GM21737 (cell line): ENCODE results near the gene ANKS1B.
"Not testable (repeated sequence)": the region's sequence is repeated elsewhere in the genome, so short reads cannot be mapped to it uniquely, and the experiment has no call there.

Source experiments
- ATAC-seq: cut with Tn5 transposase; IDR thresholded peaks from one replicate; pipeline ENCODE4 v1.9.1; 2021; ENCODE audit warnings: mild to moderate bottlenecking, moderate library complexity; ENCODE audit not compliant: unreplicated experiment

Gene ANKS1B

GRCh38 chr12:98985156-98985555 lies 999.6 kb downstream of the ANKS1B start:
- ATAC-seq: no peak

GRCh38 chr12:98983647-98984046 lies 1001.1 kb downstream of the ANKS1B start:
- ATAC-seq: no peak

DNA sequence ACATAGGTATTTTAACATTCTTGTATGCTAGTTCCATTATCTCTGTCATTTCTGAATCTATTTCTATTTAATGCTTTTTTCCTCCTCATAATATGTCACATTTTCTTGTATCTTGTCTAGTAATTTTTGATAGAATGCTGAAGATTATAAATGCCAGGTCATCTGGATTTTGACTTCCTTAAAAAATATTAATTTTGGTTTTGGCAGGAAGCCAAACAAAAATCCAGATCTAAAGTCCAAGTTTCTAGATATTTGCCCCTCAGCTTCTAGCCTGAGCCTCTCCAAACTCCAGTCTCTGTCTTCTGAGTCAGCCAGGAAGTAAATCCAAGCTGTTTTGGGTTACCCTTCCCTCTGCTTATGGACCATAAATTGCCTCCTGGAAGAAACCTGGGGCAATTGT lies 1004.2 kb downstream of the ANKS1B start:
- ATAC-seq: no peak

- ATAC-seq: no peak
These were observed 1007.5 kb downstream of the ANKS1B start for GRCh38 chr12:98977186-98977585.

- no peak for ATAC-seq
These were observed 1009.9 kb downstream of the ANKS1B start for GRCh38 chr12:98974767-98975381.

DNA sequence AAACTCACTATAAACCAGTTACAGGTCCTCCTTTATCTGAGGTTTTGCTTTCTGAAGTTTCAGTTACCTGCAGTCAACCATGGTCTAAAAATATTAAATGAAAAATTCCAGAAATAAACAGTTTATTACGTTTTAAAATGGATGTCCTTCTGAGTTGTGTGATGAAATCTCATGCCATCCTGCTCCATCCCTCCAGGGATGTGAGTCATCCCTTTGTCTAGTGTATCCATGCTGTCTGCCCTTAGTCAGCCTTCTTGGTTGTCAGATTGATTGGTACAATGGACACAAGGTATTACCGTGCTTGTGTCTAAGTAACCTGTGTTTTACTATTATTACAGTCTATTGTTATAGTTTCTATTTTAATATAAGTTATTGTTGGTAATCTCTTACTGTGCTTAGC lies 1011.3 kb downstream of the ANKS1B start:
- no peak for ATAC-seq

DNA sequence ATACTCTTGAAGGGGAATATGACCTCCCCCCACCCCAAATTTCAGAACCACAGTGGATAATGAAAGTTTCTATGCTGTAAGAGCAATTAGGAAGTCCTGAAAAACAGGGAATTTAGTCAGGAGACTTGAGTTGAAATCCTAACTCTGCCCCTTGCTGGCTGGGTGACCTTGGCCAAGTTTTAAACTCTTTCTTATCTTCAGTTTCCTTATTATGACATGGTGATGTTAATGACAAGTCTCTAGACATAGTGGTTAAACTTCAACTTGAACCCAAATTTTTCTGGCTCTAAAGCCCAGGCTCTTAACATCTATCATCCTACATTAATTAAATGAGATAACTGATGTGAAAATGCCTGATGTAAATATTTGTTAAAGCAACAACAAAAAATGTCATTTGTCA lies 1013.8 kb downstream of the ANKS1B start:
- ATAC-seq: no peak

DNA sequence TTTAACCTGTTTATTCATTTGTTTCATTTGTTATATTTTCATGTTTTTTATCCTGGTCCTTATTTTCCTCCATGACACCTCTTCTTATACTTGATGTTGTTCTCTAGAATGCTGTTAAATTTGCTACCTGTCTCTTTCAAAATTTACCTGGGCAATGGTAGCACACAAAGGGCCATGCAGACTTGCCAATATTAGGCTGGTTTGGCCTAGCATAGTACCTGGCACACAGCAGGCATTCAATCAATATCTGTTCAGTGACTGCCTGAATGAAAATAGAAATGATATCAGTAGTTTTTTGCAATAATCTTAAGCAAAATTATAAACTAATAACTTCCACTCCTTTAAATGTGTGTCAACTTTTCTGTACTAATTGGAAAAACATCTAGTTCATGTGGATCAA lies 1014.5 kb downstream of the ANKS1B start:
- no peak for ATAC-seq

- no peak for ATAC-seq
These were observed 1015.8 kb downstream of the ANKS1B start for GRCh38 chr12:98968896-98969295.

GRCh38 chr12:98957135-98957534 lies 1027.6 kb downstream of the ANKS1B start:
- not testable (repeated sequence) for ATAC-seq

DNA sequence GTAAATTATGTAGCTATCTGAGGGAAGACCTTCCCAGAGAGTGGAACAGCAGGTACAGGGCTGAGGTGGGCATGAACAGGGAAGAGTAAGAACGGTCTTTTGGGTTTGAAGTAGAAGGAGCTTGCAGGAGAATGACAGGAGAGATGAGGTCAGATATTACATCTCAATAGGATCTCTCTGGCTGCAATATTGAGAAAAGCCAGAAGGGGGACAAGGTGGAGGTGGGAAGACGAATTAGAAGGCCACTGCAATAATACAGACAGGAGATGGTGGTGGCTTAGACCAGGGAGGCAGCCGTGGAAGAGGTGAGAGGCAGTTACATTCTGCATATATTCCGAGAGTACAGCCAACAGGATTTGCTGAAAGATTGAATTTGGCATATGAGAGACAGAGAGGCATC lies 1029.5 kb downstream of the ANKS1B start:
- peak; percentile 72 for ATAC-seq

GRCh38 chr12:98954506-98954905 lies 1030.2 kb downstream of the ANKS1B start:
- no peak for ATAC-seq

GRCh38 chr12:98951406-98951805 lies 1033.3 kb downstream of the ANKS1B start:
- no peak for ATAC-seq

GRCh38 chr12:98948343-98948949 lies 1036.3 kb downstream of the ANKS1B start:
- ATAC-seq: no peak

DNA sequence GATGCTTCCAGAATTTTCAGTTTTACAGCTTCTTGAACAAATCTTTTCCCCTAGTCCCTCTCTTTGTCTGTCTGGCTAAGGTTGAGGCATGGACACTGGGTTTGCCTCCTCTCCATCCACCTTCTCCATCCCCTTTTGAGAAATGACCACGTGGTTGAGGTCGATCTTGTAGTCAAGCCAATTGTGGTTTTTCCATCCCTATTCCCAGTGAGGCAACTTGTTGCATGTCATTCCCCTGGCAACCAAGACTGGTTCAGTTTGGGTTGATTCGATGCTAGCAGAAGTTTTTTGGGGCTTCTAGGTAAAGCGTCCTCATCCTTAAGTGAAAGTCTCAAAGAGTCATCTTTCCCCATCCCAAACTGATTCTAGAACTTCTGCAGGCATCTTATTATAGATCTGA lies 1038.9 kb downstream of the ANKS1B start:
- ATAC-seq: no peak

DNA sequence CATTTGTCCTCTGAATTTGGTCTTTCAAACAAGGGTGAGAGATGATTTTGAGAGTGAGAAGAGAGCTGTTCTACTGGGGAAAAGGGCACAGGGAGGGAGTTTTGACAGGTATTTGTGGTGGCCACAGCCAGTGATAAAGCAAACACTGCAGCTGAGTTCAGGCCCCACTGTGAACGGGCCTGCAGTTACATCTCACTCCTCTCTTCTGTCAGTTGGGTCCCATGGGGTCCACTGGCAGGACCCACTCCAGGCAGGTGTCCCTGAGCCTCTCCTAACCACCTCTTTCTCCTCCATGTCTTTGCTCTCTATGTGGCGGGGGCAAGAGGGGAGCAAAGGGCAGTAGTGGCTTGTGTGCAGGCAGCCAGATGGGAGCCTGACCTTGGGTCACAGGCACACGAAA lies 1044.8 kb downstream of the ANKS1B start:
- ATAC-seq: no peak

DNA sequence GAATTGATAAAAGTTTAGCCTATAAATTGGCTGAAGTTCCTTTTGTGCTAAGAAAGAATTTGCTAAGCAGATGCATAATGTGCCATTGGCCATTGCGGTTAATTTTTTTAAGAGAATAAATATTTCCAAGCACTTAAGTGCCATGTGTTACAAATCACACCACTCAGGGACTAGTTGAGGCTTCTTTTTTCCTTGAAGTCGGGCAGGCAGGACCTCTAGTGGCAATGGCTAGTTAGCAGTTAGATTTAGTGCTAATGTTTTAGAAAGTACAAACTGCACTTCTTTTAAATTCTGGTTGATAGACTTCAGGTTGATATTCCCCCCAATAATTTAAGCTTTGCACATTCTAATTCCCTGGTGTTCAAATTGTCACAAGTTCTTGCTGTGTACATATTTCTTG lies 1045.4 kb downstream of the ANKS1B start:
- ATAC-seq: no peak

DNA sequence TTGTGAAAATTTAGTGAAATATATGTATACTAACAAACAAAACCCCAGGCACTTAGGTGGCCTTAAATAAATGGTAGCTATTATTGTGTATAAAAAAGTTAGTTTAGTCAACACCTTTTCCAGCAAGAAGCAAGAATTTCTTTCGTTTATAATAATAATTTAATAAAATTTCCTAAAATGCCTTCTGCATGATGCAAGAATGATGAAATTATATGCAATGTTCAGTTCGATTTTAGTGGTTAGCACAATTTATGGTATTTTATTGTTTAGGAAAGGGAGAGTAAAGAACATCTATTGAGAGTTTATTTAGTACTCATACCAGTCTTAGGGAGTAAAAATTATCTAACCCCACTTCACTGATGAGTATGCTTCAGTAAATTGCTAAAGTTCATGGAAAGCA lies 1048.9 kb downstream of the ANKS1B start:
- ATAC-seq: no peak

DNA sequence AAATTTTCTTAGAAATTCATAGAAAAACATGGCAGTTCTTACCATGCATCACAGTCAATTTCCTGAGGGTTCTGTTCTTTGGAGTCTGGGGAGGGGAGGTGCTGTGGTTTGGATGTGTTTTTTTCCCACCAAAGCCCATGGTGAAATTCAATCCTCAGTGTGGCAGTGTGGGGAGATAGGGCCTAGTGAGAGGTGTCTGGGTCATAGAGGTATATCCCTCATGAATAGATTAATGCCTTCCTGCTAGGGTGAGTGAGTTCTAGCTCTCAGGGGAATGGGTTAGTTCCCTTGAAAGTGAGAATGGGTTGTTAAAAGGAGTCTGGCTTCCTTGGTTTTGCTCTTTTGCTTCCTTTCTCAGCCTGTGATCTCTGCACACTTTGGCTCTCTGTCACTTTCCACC lies 1061.9 kb downstream of the ANKS1B start:
- no peak for ATAC-seq

DNA sequence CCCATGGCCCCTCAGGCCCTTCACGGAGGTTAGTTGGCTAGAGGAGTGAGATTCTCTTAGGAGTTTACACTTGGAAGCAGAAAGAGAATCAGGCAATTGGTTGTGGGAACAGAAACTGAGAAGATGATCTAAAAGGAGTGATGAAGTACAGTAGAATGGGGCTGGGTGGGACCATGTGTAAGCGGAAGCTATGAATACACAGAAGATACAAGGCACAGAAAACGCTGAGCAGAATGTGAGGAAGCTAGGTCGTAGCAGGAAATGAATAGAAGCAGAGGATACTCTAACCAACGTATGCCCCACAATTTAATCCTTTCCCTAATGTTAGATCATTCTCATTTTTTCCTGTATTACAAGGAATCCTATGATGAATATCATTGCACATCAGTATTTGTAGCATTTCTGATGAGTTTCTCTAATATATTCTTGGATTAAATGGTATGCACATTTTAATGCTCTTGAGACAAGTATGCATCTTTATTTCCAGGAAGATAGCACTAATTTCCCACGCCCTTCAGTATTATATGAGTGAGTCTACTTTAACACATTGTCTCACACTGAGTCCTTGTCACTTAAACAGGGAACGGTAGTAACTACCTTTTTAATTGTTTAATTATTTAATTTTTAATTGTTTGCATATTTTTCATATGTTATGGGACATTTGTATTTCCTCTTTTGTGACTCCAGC lies 1066.4 kb downstream of the ANKS1B start:
- no peak for ATAC-seq

DNA sequence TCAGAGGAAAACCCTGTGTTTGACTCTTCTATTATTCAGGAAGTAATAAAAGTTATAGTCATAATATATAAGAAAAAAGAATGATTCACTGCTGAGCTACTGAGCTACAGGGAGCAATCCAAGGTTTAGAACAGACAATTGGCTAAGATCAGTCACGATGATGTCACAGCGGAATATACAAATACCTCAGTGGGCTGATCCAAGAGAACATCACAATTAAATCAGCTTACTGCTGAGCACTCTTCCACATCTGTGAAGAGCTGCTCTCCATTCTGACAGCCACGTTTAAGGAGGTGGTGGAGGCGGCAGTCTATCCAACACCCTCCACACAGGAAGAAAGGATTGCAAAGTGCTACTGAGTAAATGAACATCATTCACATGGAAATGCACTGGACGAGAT lies 1068.6 kb downstream of the ANKS1B start:
- ATAC-seq: no peak

GRCh38 chr12:98912401-98912974 lies 1072.2 kb downstream of the ANKS1B start:
- ATAC-seq: no peak
